Prostate gland (tissue), 2 donors: ENCODE results near the gene DTX3L. TPM values are rescaled to one million over a fixed set of nuclear protein-coding genes. Genes with fewer than 3 reads are reported as not detected.

Experiments used
- DNase-seq: peaks from one replicate; pipeline ENCODE4 v3.0.0-alpha.2; 2019; ENCODE audit warnings: low spot score
- H3K27ac ChIP-seq, 2 donors: fragments of 200-600 bp; sonication (generic); 2 replicates each; pipeline ENCODE4 v1.5.1; 2017 to 2019
- H3K27me3 ChIP-seq: fragments of 200-600 bp; sonication (generic); replicated peaks from 2 replicates; pipeline ENCODE4 v1.5.1; 2019; ENCODE audit not compliant: insufficient read depth
- H3K36me3 ChIP-seq, 2 donors: fragments of 200-600 bp; sonication (generic); 1 replicate in 1 of 2; 2 replicates in 1 of 2; pipeline versions ENCODE4 v1.5.1 to v1.8.1; 2017 to 2019
- H3K4me1 ChIP-seq: fragments of 200-600 bp; sonication (generic); replicated peaks from 2 replicates; pipeline ENCODE4 v1.5.1; 2019
- H3K4me3 ChIP-seq, 2 donors: fragments of 200-600 bp; sonication (generic); 2 replicates each; pipeline ENCODE4 v1.5.1; 2017 to 2019
- H3K9me3 ChIP-seq: fragments of 200-600 bp; sonication (generic); 2 replicates; pipeline ENCODE4 v1.5.1; 2017
- CTCF ChIP-seq, 4 experiments: fragments of 200-600 bp in 2 of 4; fragments of 450-650 bp in 2 of 4; sonication (generic) in 2 of 4; IDR thresholded peaks; 1 replicate in 3 of 4; 2 replicates in 1 of 4; pipeline ENCODE4 v1.5.1; 2016 to 2019; ENCODE audit warnings: antibody characterized with exemption in 4 of 4, mild to moderate bottlenecking in 2 of 4, moderate library complexity in 2 of 4
- POLR2A ChIP-seq: fragments of 450-650 bp; IDR thresholded peaks from one replicate; pipeline ENCODE4 v1.6.1; 2016; ENCODE audit warnings: antibody characterized with exemption, mild to moderate bottlenecking
- POLR2AphosphoS5 ChIP-seq: sonication (generic); formaldehyde crosslinking; IDR thresholded peaks from one replicate; pipeline ENCODE4 v1.6.1; 2017; ENCODE audit warnings: antibody characterized with exemption
- WGBS: methylation state at CpG from one replicate; pipeline ENCODE4 v1.1.5; 2018; 5-methylcytosine and 5-hydroxymethylcytosine counted together
- intact Hi-C: fragments of 100-400 bp; cut with DNase I; formaldehyde crosslinking; loops from one replicate; pipeline ENCODE4 v1.14.2; 2022
- total RNA-seq, 2 donors: library from RNA; depleted of rRNA; stranded (reverse); fragments of >200 nt; gene quantifications; one replicate each; pipeline ENCODE4 v1.1.0, GENCODE V29; 2016

Gene DTX3L
- total RNA-seq, 2 donors from 2014 or later, result 22.8 to 46.3 TPM

GRCh38 chr3:122619040-122619439 lies 54.9 kb downstream of the DTX3L start:
- Histone ChIP-seq H3K9me3 (no peaks in the 10 kb centered on the region), H3K27me3 (no peaks in the 10 kb centered on the region), H3K4me1 (no peaks in the 10 kb centered on the region), H3K36me3 (no peaks in the 10 kb centered on the region), H3K4me3 (no peak overlapping the region), H3K27ac (no peak overlapping the region)
- intact Hi-C loops, result no loop called here
- no peak for DNase-seq
- TF ChIP-seq CTCF (IDR thresholded peaks at IDR 0.05) (no peak), POLR2AphosphoS5 (no peak), POLR2A (no peak)
- 56% methylated on average over 4 of the region's 4 CpGs for WGBS

GRCh38 chr3:122620399-122620798 lies 56.3 kb downstream of the DTX3L start:
- Histone ChIP-seq H3K27ac (no peak overlapping the region), H3K4me1 (no peaks in the 10 kb centered on the region), H3K27me3 (no peaks in the 10 kb centered on the region), H3K36me3 (no peaks in the 10 kb centered on the region), H3K4me3 (no peak overlapping the region), H3K9me3 (no peaks in the 10 kb centered on the region)
- WGBS, result 56% methylated on average over 4 of the region's 4 CpGs
- intact Hi-C loops, result no loop called here
- TF ChIP-seq POLR2A, result no peak
- no peak for TF ChIP-seq CTCF (IDR thresholded peaks at IDR 0.05)
- DNase-seq, result no peak

- WGBS, result 31% methylated on average over 3 of the region's 3 CpGs
- no peak for DNase-seq
- H3K4me1 ChIP-seq, result no peaks in the 10 kb centered on the region
- TF ChIP-seq POLR2AphosphoS5, result no peak
- no peak for TF ChIP-seq POLR2A
- no peak for TF ChIP-seq CTCF (IDR thresholded peaks at IDR 0.05)
- no peak overlapping the region for H3K4me3 ChIP-seq
- H3K36me3 ChIP-seq, result no peaks in the 10 kb centered on the region
- intact Hi-C loops, result no loop called here
- H3K27ac ChIP-seq, result no peak overlapping the region
- no peaks in the 10 kb centered on the region for H3K9me3 ChIP-seq
- no peaks in the 10 kb centered on the region for H3K27me3 ChIP-seq
These were observed 57.0 kb downstream of the DTX3L start for GRCh38 chr3:122621112-122621511.

GRCh38 chr3:122623031-122623829 lies 59.1 kb downstream of the DTX3L start:
- Histone ChIP-seq H3K9me3 (no peaks in the 10 kb centered on the region), H3K36me3 (no peaks in the 10 kb centered on the region), H3K27ac (no peak overlapping the region), H3K27me3 (no peaks in the 10 kb centered on the region), H3K4me3 (no peak overlapping the region), H3K4me1 (no peaks in the 10 kb centered on the region)
- 80% methylated on average over 8 of the region's 8 CpGs for WGBS
- intact Hi-C loops, result no loop called here
- DNase-seq, result no peak
- no peak for TF ChIP-seq POLR2AphosphoS5
- no peak for TF ChIP-seq CTCF (IDR thresholded peaks at IDR 0.05)
- no peak for TF ChIP-seq POLR2A

Other genes with a start within 250 kb of the DTX3L start
- 10 to 100 TPM; 14.5 to 25.7 TPM for gene CSTA, start 239.1 kb upstream of the DTX3L start, total RNA-seq
- 10 to 100 TPM; 13.8 to 16.8 TPM for gene MIX23, start 181.1 kb upstream of the DTX3L start, total RNA-seq
- gene FAM162A, start 180.2 kb upstream of the DTX3L start, total RNA-seq, result 10 to 100 TPM; 12.9 to 87.9 TPM
- gene WDR5B, start 148.3 kb upstream of the DTX3L start, total RNA-seq, result 1 to 10 TPM; 4.5 to 6.5 TPM
- 10 to 100 TPM; 27.1 to 38.7 TPM for gene KPNA1, start 49.4 kb upstream of the DTX3L start, total RNA-seq
- 10 to 100 TPM; 30.4 to 41.7 TPM for gene PARP9, start within 50 bp of the DTX3L start, total RNA-seq
- 1 to 10 TPM in 1 of 2 donors, under 1 TPM in 1; 0.23 to 2.7 TPM for gene PARP15, start 13.3 kb downstream of the DTX3L start, total RNA-seq
- 10 to 100 TPM; 28.1 to 43.3 TPM for gene PARP14, start 116.5 kb downstream of the DTX3L start, total RNA-seq
- 1 to 10 TPM; 4.1 to 9.3 TPM for gene HSPBAP1, start 229.5 kb downstream of the DTX3L start, total RNA-seq
- gene SLC49A4, start 230.7 kb downstream of the DTX3L start, total RNA-seq, result 10 to 100 TPM; 26.7 to 34.7 TPM